Muscle of leg (tissue), 11 donors: ENCODE data around the gene HS3ST5. TPM values are rescaled to one million over a fixed set of nuclear protein-coding genes. Genes with fewer than 3 reads are reported as not detected.
"Not testable (repeated sequence)": the region's sequence is repeated elsewhere in the genome, so short reads cannot be mapped to it uniquely, and the experiment has no call there.

Experiments
- DNase-seq: peaks from one replicate; pipeline ENCODE4 v3.0.0; 2013
- H3K27ac ChIP-seq: one replicate; pipeline ENCODE4 v1.5.1; 2013; ENCODE audit warnings: mild to moderate bottlenecking, low read length, control low read depth
- H3K27me3 ChIP-seq: one replicate; pipeline ENCODE4 v1.6.1; 2013; ENCODE audit warnings: low read length; ENCODE audit not compliant: control insufficient read depth, insufficient read depth
- H3K36me3 ChIP-seq: one replicate; pipeline ENCODE4 v1.6.1; 2013; ENCODE audit warnings: low read length; ENCODE audit not compliant: control insufficient read depth, insufficient read depth
- H3K4me1 ChIP-seq: one replicate; pipeline ENCODE4 v1.6.1; 2013; ENCODE audit warnings: low read length; ENCODE audit not compliant: control insufficient read depth, insufficient read depth
- H3K4me3 ChIP-seq: one replicate; pipeline ENCODE4 v1.5.1; 2013; ENCODE audit warnings: low read length, control low read depth
- H3K9me3 ChIP-seq: replicated peaks from 2 replicates; pipeline ENCODE4 v1.6.1; 2013; ENCODE audit warnings: low read depth, low read length; ENCODE audit not compliant: control insufficient read depth
- WGBS: methylation state at CpG from one replicate; pipeline ENCODE4 v1.1.5; 2013; ENCODE audit warnings: missing lambda C conversion rate; ENCODE audit not compliant: insufficient coverage; 5-methylcytosine and 5-hydroxymethylcytosine counted together
- polyA plus RNA-seq, 8 donors: library from polyadenylated mRNA; unstranded; fragments of 120-200 nt; gene quantifications; one replicate each; pipeline versions ENCODE4 v1.2.1 to v1.2.3, GENCODE V29; 2013; ENCODE audit warnings: inconsistent platforms in 1 of 8, low replicate concordance in 1 of 8; ENCODE audit not compliant: insufficient read length in 8 of 8, insufficient read depth in 1 of 8
- total RNA-seq: library from RNA; stranded (reverse); fragments of 120-200 nt; gene quantifications from one replicate; pipeline ENCODE4 v1.2.4, GENCODE V29; 2013

HS3ST5 gene
- total and polyA plus RNA-seq, 9 donors, result 0.22 to 1.0 (median 0.64) TPM

DNA sequence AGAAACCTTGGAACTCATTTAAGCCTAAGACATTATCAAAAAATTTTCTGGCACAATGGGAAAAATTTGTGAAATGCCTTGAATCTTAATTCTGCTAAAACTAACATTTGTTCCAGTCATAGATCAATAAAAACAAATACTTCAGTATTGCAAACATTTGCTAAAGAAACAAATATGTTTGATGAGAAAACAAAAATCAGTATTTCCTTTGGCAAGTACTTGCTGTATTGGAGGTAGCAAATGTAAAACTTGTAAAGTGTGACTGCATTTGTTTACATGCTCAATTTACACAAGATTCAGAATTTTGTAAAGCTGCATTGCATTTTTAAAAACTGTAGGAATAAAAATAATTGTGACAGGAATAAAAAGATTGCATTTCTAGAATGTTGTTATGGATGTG is 183.1 kb downstream of the HS3ST5 start:
- no peak for DNase-seq
- Histone ChIP-seq H3K4me3 (no peak overlapping the region), H3K9me3 (no peaks in the 10 kb centered on the region), H3K4me1 (no peaks in the 10 kb centered on the region), H3K27ac (no peak overlapping the region), H3K36me3 (no peaks in the 10 kb centered on the region), H3K27me3 (no peaks in the 10 kb centered on the region)

DNA sequence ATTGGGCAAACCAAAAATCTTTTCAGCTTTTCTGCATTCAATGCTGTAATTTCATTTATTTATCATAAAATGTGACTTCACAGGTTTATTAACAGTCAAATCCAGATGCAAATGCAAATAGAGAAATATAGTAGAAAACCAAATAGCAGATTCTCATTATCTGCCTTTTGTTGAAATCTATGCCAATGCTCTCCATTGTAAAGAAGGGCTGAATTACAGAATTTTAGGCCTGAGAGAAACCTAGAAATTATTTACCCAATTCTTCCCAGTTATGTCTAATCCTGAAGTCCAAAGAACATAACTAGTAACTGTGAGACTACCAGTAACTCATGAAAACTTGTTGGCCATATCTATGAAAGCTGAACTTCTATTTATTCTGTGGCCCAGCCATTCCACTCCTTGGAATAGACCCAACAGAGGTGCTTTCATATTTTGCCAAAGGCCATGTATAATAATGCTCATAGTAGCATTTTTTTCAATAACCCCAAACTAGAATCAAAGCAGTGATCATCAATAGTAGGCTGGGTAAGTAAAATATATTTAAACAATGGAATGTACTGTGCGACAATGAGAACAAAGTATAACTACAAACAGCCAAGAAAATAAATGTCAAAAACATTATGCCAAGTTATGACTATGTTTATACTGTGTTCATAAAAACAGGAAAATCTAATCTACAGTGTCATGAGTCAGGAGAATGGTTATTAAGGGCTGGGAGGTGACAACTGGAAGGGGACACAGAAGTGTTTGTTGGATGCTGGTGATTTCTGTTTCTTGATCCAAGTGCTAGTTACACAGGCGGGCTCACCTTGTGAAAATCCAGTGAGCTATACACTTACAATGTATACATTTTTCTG is 183.8 kb downstream of the HS3ST5 start:
- no peak overlapping the region for H3K27ac ChIP-seq
- H3K9me3 ChIP-seq, result no peaks in the 10 kb centered on the region
- H3K27me3 ChIP-seq, result no peaks in the 10 kb centered on the region
- peak; percentile 16 for DNase-seq
- H3K4me3 ChIP-seq, result no peak overlapping the region
- H3K4me1 ChIP-seq, result no peaks in the 10 kb centered on the region
- H3K36me3 ChIP-seq, result no peaks in the 10 kb centered on the region
- no CpG with 5 or more reads among the region's 2 CpGs for WGBS

DNA sequence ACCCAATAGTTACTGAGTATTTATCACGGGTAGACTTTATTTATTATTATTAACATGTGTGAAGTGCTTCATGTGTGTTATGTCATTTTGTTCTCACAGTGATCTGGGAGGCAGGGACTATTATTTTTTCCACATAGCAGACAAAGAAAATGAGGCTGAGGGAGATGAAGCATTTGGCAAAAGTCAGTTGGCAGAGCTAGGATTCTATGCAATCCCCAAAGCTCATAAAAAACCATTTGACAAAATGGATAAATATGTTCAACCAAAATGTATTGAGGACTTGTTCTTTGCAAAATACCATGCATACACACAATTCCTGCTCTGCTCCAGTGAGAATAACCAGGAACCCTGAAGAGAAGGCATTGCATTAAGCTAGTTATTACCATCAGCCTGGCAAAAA is 184.4 kb downstream of the HS3ST5 start:
- Histone ChIP-seq H3K4me3 (no peak overlapping the region), H3K27me3 (no peaks in the 10 kb centered on the region), H3K9me3 (no peaks in the 10 kb centered on the region), H3K36me3 (no peaks in the 10 kb centered on the region), H3K4me1 (no peaks in the 10 kb centered on the region), H3K27ac (no peak overlapping the region)
- peak; percentile 70 for DNase-seq
- no CpG with 5 or more reads among the region's 1 CpG for WGBS

DNA sequence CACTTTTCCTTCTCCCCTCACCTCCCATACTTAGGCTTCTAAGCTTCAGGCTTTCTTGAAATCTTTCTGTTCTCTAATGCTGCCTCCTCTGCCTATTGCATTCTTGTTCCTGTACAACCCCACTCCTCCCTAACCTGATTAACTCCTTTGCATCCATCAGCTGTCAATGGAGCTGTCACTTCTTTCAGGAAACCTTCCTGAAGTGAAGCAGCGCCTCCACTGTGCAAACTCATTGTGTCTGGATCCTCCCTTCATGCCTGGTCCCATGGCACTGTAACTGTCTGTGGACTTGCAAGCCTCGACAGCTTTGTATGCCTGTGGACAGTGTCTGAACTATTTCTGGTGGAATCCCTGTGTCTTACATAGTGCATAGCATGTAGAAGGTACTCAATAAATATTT is 185.0 kb downstream of the HS3ST5 start:
- no peaks in the 10 kb centered on the region for H3K27me3 ChIP-seq
- no peaks in the 10 kb centered on the region for H3K36me3 ChIP-seq
- no peak for DNase-seq
- 100% methylated on average over 1 of the region's 2 CpGs for WGBS
- H3K4me3 ChIP-seq, result no peak overlapping the region
- H3K4me1 ChIP-seq, result no peaks in the 10 kb centered on the region
- H3K9me3 ChIP-seq, result no peaks in the 10 kb centered on the region
- no peak overlapping the region for H3K27ac ChIP-seq

DNA sequence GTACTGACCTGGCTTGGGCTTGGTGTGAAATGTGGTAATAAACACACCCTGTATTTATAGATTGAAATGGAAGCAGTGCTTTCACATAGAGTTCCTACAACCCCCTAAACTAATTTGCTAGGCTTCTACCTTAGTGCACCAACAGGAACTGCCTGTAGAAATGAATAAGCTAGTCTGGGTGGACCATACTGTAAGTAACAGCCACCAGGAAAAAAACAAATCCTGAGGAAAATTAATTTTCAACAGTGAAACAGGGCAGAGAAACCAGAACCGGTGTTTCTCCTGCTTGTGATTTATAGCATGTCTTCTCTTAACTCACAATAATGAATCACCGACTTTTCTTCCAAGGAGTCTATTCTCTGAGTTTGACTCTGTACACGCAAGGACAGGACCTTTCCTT is 187.1 kb downstream of the HS3ST5 start:
- no peak overlapping the region for H3K4me3 ChIP-seq
- no peak for DNase-seq
- 42% methylated on average over 3 of the region's 3 CpGs for WGBS
- H3K36me3 ChIP-seq, result no peaks in the 10 kb centered on the region
- no peaks in the 10 kb centered on the region for H3K9me3 ChIP-seq
- H3K4me1 ChIP-seq, result no peaks in the 10 kb centered on the region
- H3K27me3 ChIP-seq, result no peaks in the 10 kb centered on the region
- no peak overlapping the region for H3K27ac ChIP-seq

DNA sequence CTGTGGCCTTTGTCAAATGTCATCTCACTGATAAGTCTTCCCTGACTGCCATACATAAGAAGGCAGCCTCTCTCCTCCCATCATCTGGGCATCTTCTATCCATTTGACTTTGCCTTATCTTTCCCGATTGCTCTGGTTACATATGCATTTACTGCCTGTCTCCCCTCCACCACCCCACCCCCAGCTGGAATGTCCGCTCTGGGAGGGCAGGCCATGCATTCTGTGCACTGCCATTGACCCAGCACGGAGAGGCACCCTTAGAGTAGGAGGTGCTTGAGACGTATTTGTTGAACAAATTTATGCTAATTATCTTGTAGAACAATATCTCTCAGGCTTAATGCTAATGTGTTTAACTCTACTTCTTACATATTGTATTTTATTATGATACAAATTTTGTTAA is 188.0 kb downstream of the HS3ST5 start:
- Histone ChIP-seq H3K4me3 (no peak overlapping the region), H3K4me1 (no peaks in the 10 kb centered on the region), H3K27me3 (no peaks in the 10 kb centered on the region), H3K36me3 (no peaks in the 10 kb centered on the region), H3K27ac (no peak overlapping the region), H3K9me3 (no peaks in the 10 kb centered on the region)
- 80% methylated on average over 1 of the region's 4 CpGs for WGBS
- no peak for DNase-seq

DNA sequence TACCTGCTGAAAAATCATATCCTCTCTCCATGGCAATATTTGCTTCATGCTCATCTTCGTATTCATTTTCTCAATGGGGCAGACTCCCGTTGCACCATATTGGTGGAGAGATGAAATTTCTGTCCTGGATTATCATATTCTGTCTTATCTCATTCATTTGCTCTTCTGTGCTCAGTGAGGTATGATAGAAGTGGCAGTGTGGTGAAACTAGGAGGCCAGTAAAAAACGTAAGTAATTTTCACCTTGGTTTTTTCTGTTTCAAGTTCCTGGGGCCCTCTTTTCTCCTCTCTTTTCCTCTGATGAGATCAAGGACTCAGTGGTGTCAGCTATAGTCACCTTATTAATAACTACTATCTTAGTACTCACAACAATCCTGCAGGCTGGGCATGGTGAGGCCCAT is 189.4 kb downstream of the HS3ST5 start:
- no peaks in the 10 kb centered on the region for H3K36me3 ChIP-seq
- no peak overlapping the region for H3K27ac ChIP-seq
- no peaks in the 10 kb centered on the region for H3K4me1 ChIP-seq
- no peaks in the 10 kb centered on the region for H3K9me3 ChIP-seq
- H3K27me3 ChIP-seq, result no peaks in the 10 kb centered on the region
- no CpG with 5 or more reads among the region's 3 CpGs for WGBS
- no peak overlapping the region for H3K4me3 ChIP-seq
- no peak for DNase-seq

DNA sequence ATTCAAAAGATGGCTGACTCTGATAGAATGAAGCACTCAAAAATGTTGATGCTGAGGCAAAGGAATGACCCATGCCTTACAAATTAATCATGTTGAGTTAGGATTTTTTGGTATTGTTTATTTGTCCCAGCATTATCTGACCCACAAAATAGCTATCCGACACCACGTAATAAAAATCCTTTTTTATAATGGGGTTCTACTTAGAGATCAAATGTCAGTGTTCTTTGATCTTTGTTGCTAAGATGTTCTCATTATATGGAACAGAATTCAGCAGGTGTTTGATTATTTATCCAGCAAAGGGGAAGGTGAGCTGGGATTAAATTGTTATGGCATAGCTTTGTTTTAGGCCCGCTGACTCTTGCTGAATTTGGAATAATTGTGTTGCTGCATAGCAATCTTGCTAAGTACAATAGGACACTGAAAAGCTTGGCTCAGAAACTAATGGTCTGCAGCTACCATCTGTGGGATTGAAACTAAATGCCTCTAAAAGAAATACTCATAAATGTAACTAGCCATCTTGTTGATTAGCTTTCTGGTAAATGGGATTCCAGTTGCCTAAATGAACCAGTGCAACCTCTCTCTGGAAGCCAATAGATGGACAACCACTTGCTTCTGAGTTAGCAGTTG is 191.6 kb downstream of the HS3ST5 start:
- Histone ChIP-seq H3K9me3 (peaks cover 4% of the 10 kb centered on the region), H3K27ac (no peak overlapping the region), H3K4me1 (no peaks in the 10 kb centered on the region), H3K27me3 (no peaks in the 10 kb centered on the region), H3K36me3 (no peaks in the 10 kb centered on the region), H3K4me3 (no peak overlapping the region)
- DNase-seq, result no peak
- WGBS, result no CpG with 5 or more reads among the region's 3 CpGs

DNA sequence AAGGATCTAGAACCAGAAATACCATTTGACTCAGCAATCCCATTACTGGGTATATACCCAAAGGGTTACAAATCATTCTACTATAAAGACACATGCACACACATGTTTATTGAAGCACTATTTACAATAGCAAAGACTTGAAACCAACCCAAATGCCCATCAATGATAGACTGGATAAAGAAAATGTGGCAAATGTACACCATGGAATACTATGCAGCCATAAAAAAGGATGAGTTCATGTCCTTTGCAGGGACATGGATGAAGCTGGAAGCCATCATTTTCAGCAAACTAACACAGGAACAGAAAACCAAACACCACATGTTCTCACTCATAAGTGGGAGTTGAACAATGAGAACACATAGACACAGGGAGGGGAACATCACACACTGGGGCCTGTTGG is 193.6 kb downstream of the HS3ST5 start:
- H3K27me3 ChIP-seq, DNase-seq, H3K36me3 ChIP-seq, H3K27ac ChIP-seq, H3K9me3 ChIP-seq, H3K4me3 ChIP-seq, H3K4me1 ChIP-seq: not testable (repeated sequence)

DNA sequence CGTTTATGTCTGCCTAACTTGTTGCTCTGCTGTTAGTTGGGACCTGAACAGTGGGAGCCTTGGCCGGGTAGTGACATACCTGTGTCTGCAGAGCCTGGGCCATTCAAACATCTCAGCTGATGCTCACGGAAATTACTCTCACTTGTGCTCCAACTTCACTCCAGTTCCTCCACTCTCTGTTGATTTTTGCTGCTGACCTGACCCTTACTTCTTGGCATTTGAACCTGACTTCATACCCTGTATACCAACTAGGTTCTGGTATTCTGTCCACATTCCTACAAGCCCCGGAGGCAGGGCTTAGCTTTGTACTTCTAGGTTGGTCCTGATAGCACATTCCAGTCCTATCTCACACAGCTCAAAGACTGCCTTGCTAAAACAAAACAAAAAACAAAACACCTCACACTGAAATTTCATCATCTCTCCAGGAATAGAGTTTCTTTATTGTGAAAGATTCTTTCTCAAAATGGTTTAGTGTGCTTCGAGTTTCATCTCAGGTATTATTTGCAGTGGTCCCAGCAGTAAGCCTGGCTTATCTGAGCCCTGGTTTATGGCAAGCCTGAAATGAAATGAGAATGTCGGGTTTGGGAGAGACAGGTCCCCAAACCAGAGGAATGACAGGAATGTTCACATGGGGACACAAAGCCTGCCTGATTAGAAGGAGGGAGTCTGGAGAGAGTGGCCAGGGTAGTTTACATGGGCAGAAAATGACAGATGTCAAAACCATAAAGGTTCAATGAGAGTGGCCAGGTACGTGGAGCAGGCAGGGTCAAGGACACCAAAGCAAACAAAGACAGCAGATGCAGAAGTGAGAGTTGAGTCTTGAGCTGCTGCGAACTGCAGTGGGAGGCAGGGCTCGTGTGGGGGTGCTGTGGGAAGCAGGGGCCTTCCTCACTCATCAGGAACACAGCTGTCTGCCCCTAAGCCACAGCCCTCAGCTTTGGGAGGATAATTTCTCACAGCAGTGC is 197.7 kb downstream of the HS3ST5 start:
- H3K4me1 ChIP-seq, result no peaks in the 10 kb centered on the region
- 35% methylated on average over 5 of the region's 9 CpGs for WGBS
- H3K27me3 ChIP-seq, result no peaks in the 10 kb centered on the region
- H3K27ac ChIP-seq, result no peak overlapping the region
- H3K9me3 ChIP-seq, result peaks cover 4% of the 10 kb centered on the region
- H3K36me3 ChIP-seq, result no peaks in the 10 kb centered on the region
- no peak for DNase-seq
- H3K4me3 ChIP-seq, result no peak overlapping the region
